ENCODE results near the gene GNB2.

The GNB2 gene

DNA sequence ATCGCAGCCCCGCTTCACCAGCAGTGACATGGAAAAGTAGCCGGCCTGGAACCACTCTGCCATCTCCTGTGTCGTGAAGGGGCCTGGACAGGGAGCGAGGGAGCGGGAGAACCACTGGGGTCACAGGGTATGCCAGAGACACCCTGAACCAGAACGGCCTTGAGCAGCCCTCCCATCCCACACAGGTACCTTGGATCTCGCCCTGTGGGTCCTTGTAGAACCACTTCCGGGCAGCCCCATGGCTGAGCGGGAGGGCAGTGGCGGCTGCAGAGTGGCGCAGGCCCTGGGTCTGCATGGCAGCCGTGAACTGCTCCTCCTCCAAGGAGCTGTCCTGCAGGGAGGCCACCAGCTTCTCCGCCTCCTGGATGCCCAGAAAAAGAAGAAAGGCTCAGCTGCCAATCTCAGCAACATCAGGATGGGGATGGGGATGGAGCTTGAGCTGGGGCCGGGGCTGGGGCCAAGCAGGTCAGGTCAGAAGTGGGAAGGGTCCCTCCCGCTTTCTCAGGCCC is 11.0 kb downstream of the GNB2 start:
- TF ChIP-seq CTCF (conservative IDR thresholded peaks at IDR 0.05; ENCODE audit: low read depth, low read length), result no peak
- Histone ChIP-seq H3K9ac (no peak overlapping the region), H4K20me1 (ENCODE audit: insufficient read depth) (no peaks in the 10 kb centered on the region), H3K79me2 (ENCODE audit: insufficient read depth, low read depth) (peaks cover 11% of the 10 kb centered on the region; the same call in 1 of the 2 replicates), H3K4me3 (IDR thresholded peaks at IDR 0.05; ENCODE audit: insufficient read depth, low read depth, low read length) (no peak overlapping the region), H3K4me1 (ENCODE audit: low read depth, poor library complexity, severe bottlenecking) (peaks cover 4% of the 10 kb centered on the region), H3K27ac (no peak overlapping the region), H3K4me2 (no peak overlapping the region), H2AFZ (ENCODE audit: low read depth) (no peak overlapping the region), H3K36me3 (ENCODE audit: insufficient read depth) (no peaks in the 10 kb centered on the region; the same call in 1 of the 2 replicates), H3K27me3 (ENCODE audit: insufficient read depth, low read depth) (no peaks in the 10 kb centered on the region)

- no peaks in the 10 kb centered on the region for H3K27me3 ChIP-seq (ENCODE audit: insufficient read depth, low read depth)
- no peak overlapping the region for H3K4me3 ChIP-seq (IDR thresholded peaks at IDR 0.05; ENCODE audit: insufficient read depth, low read depth, low read length)
- no peak overlapping the region for H2AFZ ChIP-seq (ENCODE audit: low read depth)
- no peak overlapping the region for H3K9ac ChIP-seq
- no peak overlapping the region for H3K4me2 ChIP-seq
- H4K20me1 ChIP-seq (ENCODE audit: insufficient read depth), result no peaks in the 10 kb centered on the region
- peaks cover under 1% of the 10 kb centered on the region for H3K4me1 ChIP-seq (ENCODE audit: low read depth, poor library complexity, severe bottlenecking)
- TF ChIP-seq CTCF (conservative IDR thresholded peaks at IDR 0.05; ENCODE audit: low read depth, low read length), result no peak
- H3K79me2 ChIP-seq (ENCODE audit: insufficient read depth, low read depth), result peaks cover 17% of the 10 kb centered on the region; the same call in 1 of the 2 replicates
- no peak overlapping the region for H3K27ac ChIP-seq
- no peaks in the 10 kb centered on the region; the same call in 1 of the 2 replicates for H3K36me3 ChIP-seq (ENCODE audit: insufficient read depth)
These were observed 11.6 kb downstream of the GNB2 start for GRCh38 chr7:100685049-100685605.

- Histone ChIP-seq H3K79me2 (ENCODE audit: insufficient read depth, low read depth) (peaks cover 22% of the 10 kb centered on the region; the same call in 1 of the 2 replicates), H3K4me3 (IDR thresholded peaks at IDR 0.05; ENCODE audit: insufficient read depth, low read depth, low read length) (no peak overlapping the region), H3K9ac (no peak overlapping the region), H2AFZ (ENCODE audit: low read depth) (no peak overlapping the region), H3K36me3 (ENCODE audit: insufficient read depth) (no peaks in the 10 kb centered on the region; the same call in 1 of the 2 replicates), H3K27ac (no peak overlapping the region), H3K4me2 (no peak overlapping the region), H3K4me1 (ENCODE audit: low read depth, poor library complexity, severe bottlenecking) (no peaks in the 10 kb centered on the region), H3K27me3 (ENCODE audit: insufficient read depth, low read depth) (no peaks in the 10 kb centered on the region), H4K20me1 (ENCODE audit: insufficient read depth) (no peaks in the 10 kb centered on the region)
- no peak for TF ChIP-seq CTCF (conservative IDR thresholded peaks at IDR 0.05; ENCODE audit: low read depth, low read length)
These were observed 12.1 kb downstream of the GNB2 start for GRCh38 chr7:100685631-100686145.

DNA sequence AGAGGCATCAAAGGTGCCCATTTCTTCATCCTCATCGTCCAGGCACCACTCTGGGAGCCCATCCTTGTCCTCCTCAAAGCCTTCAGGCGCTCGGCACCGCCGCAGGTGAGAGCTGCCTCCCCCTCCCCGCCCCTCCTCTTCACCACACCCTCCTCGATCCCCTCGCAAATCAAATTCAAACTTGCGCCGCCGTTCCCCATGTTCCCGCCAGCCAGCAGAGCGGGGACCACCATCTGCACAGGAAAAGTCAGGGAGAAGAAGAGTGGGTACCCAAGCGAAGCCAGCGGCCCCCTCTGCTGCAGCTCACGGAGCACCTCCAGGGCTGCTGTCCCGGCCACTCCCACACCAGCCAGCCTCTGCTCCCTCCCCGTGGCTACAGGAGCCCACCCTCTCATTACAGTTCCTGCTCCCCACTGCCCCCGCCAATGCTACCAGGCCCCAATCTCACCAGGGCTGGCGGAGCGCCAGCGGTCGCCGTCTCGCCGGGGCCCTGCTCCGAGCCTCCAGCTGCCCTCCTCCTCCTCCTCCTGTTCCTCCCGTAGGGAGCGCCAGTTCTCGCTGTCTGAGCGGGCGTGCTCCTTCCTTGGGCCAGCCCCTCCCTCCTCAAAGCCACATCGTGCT is 12.8 kb downstream of the GNB2 start:
- no peak for TF ChIP-seq CTCF (conservative IDR thresholded peaks at IDR 0.05; ENCODE audit: low read depth, low read length)
- Histone ChIP-seq H3K4me2 (no peak overlapping the region), H3K36me3 (ENCODE audit: insufficient read depth) (no peaks in the 10 kb centered on the region; the same call in 1 of the 2 replicates), H3K9ac (no peak overlapping the region), H3K4me1 (ENCODE audit: low read depth, poor library complexity, severe bottlenecking) (no peaks in the 10 kb centered on the region), H3K27ac (no peak overlapping the region), H3K4me3 (IDR thresholded peaks at IDR 0.05; ENCODE audit: insufficient read depth, low read depth, low read length) (no peak overlapping the region), H3K27me3 (ENCODE audit: insufficient read depth, low read depth) (no peaks in the 10 kb centered on the region), H2AFZ (ENCODE audit: low read depth) (no peak overlapping the region), H3K79me2 (ENCODE audit: insufficient read depth, low read depth) (peaks cover 28% of the 10 kb centered on the region), H4K20me1 (ENCODE audit: insufficient read depth) (no peaks in the 10 kb centered on the region)

All from KMS-11 (cell line).